KMS-11 (cell line): ENCODE measurements around the gene ADGRA3.

Source experiments
- H2AFZ ChIP-seq: fragments of 200-600 bp; sonication (generic); 2 replicates; pipeline ENCODE4 v1.6.1; 2016; ENCODE audit warnings: antibody characterized with exemption, mixed run types, low read depth
- H3K27ac ChIP-seq: fragments of 200-600 bp; sonication (generic); 2 replicates; pipeline ENCODE4 v1.6.1; 2016; ENCODE audit warnings: mild to moderate bottlenecking, mixed run types
- H3K27me3 ChIP-seq: fragments of 200-600 bp; sonication (generic); 2 replicates; pipeline ENCODE4 v1.6.1; 2017; ENCODE audit warnings: mild to moderate bottlenecking, low read depth, mixed run types, moderate library complexity; ENCODE audit not compliant: insufficient read depth
- H3K36me3 ChIP-seq: fragments of 200-600 bp; sonication (generic); 2 replicates; pipeline ENCODE4 v1.6.1; 2017; ENCODE audit warnings: mild to moderate bottlenecking, mixed run types; ENCODE audit not compliant: insufficient read depth
- H3K4me1 ChIP-seq: fragments of 200-600 bp; sonication (generic); 2 replicates; pipeline ENCODE4 v1.6.1; 2016; ENCODE audit warnings: mild to moderate bottlenecking, low read depth, mixed run types; ENCODE audit not compliant: poor library complexity, severe bottlenecking
- H3K4me2 ChIP-seq: fragments of 200-600 bp; sonication (generic); 2 replicates; pipeline ENCODE4 v1.7.0; 2016; ENCODE audit warnings: mild to moderate bottlenecking, mixed run types
- H3K4me3 ChIP-seq: fragments of 200-600 bp; sonication (generic); IDR thresholded peaks from 2 replicates; pipeline ENCODE4 v1.6.1; 2017; ENCODE audit warnings: low read depth, low read length, mixed read lengths; ENCODE audit not compliant: insufficient read depth
- H3K79me2 ChIP-seq: fragments of 200-600 bp; sonication (generic); 2 replicates; pipeline ENCODE4 v1.6.1; 2016; ENCODE audit warnings: low read depth, mixed run types; ENCODE audit not compliant: insufficient read depth
- H3K9ac ChIP-seq: fragments of 200-600 bp; sonication (generic); 2 replicates; pipeline ENCODE4 v1.6.1; 2016; ENCODE audit warnings: mild to moderate bottlenecking, mixed run types
- H4K20me1 ChIP-seq: fragments of 200-600 bp; sonication (generic); 2 replicates; pipeline ENCODE4 v1.6.1; 2016; ENCODE audit warnings: mild to moderate bottlenecking, mixed run types; ENCODE audit not compliant: insufficient read depth
- TF ChIP-seq, protein P1 (sequence below): fragments of 200-600 bp; sonication (generic); conservative IDR thresholded peaks from 2 replicates; pipeline ENCODE4 v1.6.1; 2017; ENCODE audit warnings: low read depth, mild to moderate bottlenecking, antibody characterized with exemption, low read length, moderate library complexity, mixed read lengths

Gene ADGRA3

DNA sequence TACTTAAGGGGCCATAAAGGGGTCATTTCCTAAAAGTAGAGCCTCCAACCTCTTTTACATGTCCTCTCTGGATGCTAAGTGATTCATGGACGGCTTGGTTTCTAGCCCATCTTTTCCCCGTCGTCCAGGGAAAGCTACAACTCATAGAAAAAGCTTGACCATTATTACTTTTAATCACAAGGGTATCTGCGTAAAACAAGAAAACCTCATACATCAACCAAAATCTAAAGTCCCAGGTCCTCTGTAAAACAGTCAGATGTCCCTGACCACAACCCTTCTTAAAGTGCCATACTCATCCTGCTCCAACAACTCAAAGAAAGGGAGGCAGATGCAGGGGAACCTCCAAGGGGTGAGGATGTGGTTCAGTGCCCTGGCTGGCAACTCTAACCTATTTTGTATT, 29.6 kb downstream of the ADGRA3 start:
- Histone ChIP-seq H3K27me3 (no peaks in the 10 kb centered on the region), H3K4me2 (no peak overlapping the region), H3K4me1 (peaks cover 5% of the 10 kb centered on the region), H3K9ac (no peak overlapping the region), H3K4me3 (no peak overlapping the region), H3K27ac (no peak overlapping the region), H3K36me3 (no peaks in the 10 kb centered on the region), H3K79me2 (no peaks in the 10 kb centered on the region), H4K20me1 (no peaks in the 10 kb centered on the region), H2AFZ (no peak overlapping the region)
- TF ChIP-seq, protein P1, sequence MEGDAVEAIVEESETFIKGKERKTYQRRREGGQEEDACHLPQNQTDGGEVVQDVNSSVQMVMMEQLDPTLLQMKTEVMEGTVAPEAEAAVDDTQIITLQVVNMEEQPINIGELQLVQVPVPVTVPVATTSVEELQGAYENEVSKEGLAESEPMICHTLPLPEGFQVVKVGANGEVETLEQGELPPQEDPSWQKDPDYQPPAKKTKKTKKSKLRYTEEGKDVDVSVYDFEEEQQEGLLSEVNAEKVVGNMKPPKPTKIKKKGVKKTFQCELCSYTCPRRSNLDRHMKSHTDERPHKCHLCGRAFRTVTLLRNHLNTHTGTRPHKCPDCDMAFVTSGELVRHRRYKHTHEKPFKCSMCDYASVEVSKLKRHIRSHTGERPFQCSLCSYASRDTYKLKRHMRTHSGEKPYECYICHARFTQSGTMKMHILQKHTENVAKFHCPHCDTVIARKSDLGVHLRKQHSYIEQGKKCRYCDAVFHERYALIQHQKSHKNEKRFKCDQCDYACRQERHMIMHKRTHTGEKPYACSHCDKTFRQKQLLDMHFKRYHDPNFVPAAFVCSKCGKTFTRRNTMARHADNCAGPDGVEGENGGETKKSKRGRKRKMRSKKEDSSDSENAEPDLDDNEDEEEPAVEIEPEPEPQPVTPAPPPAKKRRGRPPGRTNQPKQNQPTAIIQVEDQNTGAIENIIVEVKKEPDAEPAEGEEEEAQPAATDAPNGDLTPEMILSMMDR = no peak

DNA sequence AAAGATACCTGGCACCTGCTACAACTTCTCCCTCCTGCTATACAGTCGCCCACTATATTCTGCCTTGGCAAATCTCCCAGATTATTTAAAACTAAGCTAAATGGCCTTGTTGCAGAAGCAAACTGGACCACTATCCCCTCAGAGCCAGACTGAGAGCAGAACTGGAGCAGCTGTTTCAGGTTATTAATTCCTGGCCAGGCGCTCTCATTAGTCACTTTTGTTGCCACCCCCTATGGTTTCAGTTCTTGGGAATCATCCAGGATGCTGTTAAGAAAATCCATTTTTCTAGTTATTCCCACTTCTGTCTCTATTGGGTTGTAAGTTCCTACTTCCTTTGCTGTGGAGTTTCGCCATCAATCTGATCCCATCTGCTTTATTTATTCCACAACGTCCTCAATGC, 30.1 kb downstream of the ADGRA3 start:
- H3K4me3 ChIP-seq = no peak overlapping the region
- H3K27ac ChIP-seq = no peak overlapping the region
- H3K9ac ChIP-seq = no peak overlapping the region
- H3K27me3 ChIP-seq = no peaks in the 10 kb centered on the region
- TF ChIP-seq, protein P1 = no peak
- H4K20me1 ChIP-seq = no peaks in the 10 kb centered on the region
- peaks cover 5% of the 10 kb centered on the region for H3K4me1 ChIP-seq
- H3K4me2 ChIP-seq = no peak overlapping the region
- H3K36me3 ChIP-seq = no peaks in the 10 kb centered on the region
- no peaks in the 10 kb centered on the region for H3K79me2 ChIP-seq
- no peak overlapping the region for H2AFZ ChIP-seq

DNA sequence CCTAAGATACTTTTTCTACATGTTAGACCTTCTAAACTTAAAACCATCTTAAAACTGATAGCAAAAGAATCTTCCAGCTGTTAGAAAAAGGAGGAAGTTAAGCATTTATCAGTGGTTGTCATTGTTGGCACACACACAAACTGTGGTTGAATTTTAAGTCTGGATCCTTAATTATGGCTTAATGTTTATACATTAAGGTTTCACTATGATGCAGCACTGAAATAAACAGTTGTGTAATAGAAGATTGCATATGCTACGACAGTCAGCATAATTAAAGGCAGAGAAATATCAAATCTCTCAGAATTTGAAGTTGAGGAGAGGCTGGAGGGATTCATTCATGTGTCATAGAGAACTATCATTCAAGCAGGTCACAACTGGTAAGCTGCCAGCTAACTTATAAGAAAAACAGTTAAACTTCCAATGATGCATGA, 32.3 kb downstream of the ADGRA3 start:
- TF ChIP-seq, protein P1 = no peak
- Histone ChIP-seq H3K4me3 (no peak overlapping the region), H3K27ac (no peak overlapping the region), H3K27me3 (no peaks in the 10 kb centered on the region), H4K20me1 (no peaks in the 10 kb centered on the region), H3K36me3 (no peaks in the 10 kb centered on the region), H3K79me2 (no peaks in the 10 kb centered on the region), H2AFZ (no peak overlapping the region), H3K9ac (no peak overlapping the region), H3K4me1 (peaks cover 10% of the 10 kb centered on the region), H3K4me2 (no peak overlapping the region)

DNA sequence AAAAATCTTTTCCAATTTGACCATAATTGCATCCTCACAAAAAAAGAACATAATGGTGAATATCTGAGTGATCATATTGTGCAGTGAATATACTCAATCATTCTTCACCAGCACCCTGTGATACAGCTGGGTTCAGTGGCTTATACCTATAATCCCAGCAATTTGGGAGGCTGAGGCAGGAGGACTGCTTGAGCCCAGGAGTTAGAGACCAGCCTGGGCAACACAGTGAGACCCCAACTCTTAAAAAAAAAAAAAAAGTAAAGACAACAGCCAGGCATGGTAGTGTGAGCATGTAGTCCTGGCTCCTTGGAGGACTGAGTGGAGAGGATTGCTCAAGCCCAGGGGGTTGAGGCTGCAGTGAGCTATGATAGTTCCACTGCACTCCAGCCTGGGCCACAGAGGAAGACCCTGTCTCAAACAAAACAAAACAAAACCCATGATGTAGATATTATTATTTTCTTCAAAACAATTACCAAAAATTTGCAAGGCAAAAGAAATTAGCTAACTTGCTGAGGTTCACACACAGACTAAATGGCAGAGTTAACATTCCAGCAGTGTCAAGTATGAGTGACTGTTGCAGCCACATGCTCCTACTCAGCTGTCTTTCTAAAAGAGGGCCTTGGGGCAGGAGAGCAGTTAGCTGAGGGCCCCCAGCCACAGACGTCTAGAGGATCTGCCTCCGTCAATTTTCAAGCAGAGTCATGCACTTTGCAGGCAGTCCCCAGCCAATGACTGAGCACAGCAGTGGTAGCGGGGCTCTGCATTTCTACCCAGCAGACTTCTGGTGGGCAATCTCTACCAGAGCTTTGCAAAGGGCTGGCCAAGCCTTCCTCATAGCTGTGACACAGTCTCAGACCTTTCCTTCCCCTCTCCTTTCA, 33.4 kb downstream of the ADGRA3 start:
- Histone ChIP-seq H3K79me2 (no peaks in the 10 kb centered on the region), H3K4me2 (no peak overlapping the region), H3K27ac (no peak overlapping the region), H3K27me3 (no peaks in the 10 kb centered on the region), H3K4me3 (no peak overlapping the region), H4K20me1 (no peaks in the 10 kb centered on the region), H3K9ac (no peak overlapping the region), H2AFZ (no peak overlapping the region), H3K4me1 (peaks cover 20% of the 10 kb centered on the region), H3K36me3 (no peaks in the 10 kb centered on the region)
- TF ChIP-seq, protein P1 = no peak
